ENCODE results near the gene HS6ST3.

The HS6ST3 gene

DNA sequence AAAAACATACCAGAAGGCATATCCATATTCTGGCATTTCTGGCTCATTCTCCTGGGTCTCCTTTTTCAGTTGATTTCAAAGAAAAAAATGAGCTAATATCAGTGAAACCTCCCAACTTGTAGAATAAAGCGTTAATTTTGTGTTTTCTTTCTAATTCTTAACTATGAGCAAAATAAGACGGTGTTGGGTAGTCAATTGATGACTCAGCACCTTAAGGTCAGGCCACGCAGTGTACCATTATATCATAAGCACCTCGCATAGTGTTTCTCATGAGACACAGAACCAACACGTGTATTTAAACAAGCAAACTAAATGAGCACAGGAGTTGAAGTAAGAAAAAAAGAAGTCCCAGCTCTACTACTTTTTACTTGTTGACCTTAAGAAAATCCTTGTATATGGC lies 729.5 kb downstream of the HS6ST3 start:
- TF ChIP-seq, protein P1, sequence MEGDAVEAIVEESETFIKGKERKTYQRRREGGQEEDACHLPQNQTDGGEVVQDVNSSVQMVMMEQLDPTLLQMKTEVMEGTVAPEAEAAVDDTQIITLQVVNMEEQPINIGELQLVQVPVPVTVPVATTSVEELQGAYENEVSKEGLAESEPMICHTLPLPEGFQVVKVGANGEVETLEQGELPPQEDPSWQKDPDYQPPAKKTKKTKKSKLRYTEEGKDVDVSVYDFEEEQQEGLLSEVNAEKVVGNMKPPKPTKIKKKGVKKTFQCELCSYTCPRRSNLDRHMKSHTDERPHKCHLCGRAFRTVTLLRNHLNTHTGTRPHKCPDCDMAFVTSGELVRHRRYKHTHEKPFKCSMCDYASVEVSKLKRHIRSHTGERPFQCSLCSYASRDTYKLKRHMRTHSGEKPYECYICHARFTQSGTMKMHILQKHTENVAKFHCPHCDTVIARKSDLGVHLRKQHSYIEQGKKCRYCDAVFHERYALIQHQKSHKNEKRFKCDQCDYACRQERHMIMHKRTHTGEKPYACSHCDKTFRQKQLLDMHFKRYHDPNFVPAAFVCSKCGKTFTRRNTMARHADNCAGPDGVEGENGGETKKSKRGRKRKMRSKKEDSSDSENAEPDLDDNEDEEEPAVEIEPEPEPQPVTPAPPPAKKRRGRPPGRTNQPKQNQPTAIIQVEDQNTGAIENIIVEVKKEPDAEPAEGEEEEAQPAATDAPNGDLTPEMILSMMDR (IDR thresholded peaks at IDR 0.05; ENCODE audit: control insufficient read depth, insufficient read depth, low read depth, low read length, missing control alignments) = no peak
- no peak overlapping the region for H3K4me3 ChIP-seq (ENCODE audit: control insufficient read depth, low read depth, low read length)
- DNase-seq (ENCODE audit: low read depth) = no peak

DNA sequence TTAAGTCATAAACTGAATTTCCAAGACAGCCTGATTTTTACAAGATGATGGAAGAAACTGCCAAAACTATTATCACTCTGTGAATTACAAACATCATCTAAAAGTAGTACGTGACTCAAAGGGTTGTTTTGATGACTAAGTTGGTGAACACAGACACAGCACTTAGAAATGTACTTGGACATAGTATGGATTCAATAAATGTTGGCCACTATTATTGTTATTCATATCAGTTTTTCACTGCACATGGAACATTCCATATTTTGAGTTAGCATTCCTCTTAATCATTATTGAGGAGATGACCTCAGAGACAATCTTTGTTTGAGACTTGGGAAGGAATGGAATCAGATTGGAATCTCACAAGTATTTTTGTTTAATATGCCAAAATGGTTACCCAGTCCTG lies 731.5 kb downstream of the HS6ST3 start:
- DNase-seq (ENCODE audit: low read depth) = no peak
- H3K4me3 ChIP-seq (ENCODE audit: control insufficient read depth, low read depth, low read length) = no peak overlapping the region
- TF ChIP-seq, protein P1 (IDR thresholded peaks at IDR 0.05; ENCODE audit: control insufficient read depth, insufficient read depth, low read depth, low read length, missing control alignments) = no peak

DNA sequence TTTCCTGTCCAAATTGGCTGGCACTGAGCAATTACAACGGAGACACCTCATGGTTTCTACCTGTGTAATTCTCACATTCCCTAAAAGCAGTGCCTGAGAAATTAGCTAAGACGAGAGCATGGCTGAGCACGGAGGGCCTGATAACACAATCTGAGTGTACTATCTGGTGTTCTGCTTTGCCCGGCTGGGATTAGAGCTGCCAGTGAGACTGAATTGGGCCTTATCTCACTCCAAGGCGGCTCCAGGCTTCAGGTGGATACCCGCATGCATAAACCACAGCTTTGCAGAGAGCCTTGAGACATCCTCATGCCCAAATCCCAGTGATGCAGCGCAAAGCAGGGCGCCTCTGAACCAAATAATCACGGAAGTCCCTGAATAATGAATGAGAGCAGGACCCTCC lies 732.1 kb downstream of the HS6ST3 start:
- TF ChIP-seq, protein P1 (IDR thresholded peaks at IDR 0.05; ENCODE audit: control insufficient read depth, insufficient read depth, low read depth, low read length, missing control alignments) = no peak
- no peak for DNase-seq (ENCODE audit: low read depth)
- no peak overlapping the region for H3K4me3 ChIP-seq (ENCODE audit: control insufficient read depth, low read depth, low read length)

DNA sequence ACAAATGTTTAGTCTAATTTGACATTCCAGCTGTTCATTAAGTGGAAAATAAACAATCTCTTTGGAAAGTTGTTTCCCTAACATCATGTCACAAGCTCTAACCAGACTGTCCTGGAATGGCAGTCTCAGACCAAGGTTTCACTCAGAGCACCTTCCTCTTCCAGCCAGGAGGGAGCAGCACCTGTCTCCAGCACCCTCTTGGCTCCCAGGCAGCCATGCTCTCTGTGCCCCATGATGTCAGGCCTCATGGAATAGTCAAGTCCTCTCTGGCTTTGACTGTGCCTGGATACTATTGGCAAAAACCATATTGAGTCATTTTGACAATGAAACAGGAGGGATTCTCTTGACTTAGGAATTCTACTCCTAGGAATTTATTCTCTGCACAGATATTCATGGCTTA lies 733.0 kb downstream of the HS6ST3 start:
- no peak overlapping the region for H3K4me3 ChIP-seq (ENCODE audit: control insufficient read depth, low read depth, low read length)
- TF ChIP-seq, protein P1 (IDR thresholded peaks at IDR 0.05; ENCODE audit: control insufficient read depth, insufficient read depth, low read depth, low read length, missing control alignments) = no peak
- DNase-seq (ENCODE audit: low read depth) = no peak

DNA sequence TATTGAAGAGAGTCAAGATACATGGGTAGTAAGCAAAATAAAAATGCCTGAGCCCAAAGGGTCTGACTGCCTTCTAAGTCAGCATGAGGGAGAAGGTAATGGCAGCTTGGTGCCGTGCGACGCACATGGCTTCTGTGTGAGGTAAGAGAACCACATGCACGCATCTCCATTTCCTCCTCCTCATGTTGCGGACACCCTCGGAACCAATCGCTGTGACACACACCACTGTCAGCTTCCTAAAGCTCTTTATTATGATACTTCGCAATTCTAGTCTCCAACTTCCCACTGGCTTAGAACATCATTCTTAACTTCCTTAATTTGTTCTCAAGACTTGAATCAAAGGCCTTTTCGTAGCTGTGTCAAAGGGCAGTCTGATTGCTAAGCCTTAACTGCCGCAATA lies 734.2 kb downstream of the HS6ST3 start:
- no peak for DNase-seq (ENCODE audit: low read depth)
- TF ChIP-seq, protein P1 (IDR thresholded peaks at IDR 0.05; ENCODE audit: control insufficient read depth, insufficient read depth, low read depth, low read length, missing control alignments) = no peak
- no peak overlapping the region for H3K4me3 ChIP-seq (ENCODE audit: control insufficient read depth, low read depth, low read length)

DNA sequence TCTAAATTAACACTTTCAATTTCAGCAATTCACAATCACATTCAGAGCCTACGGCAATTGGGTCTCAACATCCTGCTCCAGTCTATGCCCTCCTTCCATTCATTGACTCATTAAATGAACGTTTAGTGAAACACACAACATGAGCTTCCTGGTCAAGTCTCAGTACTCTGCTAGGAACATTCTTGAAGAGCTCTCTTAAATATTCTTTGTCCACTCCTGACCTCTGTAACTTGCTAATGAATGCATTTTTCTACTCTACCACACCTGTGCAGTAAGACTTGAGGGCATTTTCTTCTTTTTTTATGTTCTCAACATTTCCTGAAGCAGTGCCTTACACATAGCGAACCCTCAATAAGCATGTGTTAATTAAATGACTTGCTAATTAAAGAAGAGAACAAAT lies 735.7 kb downstream of the HS6ST3 start:
- DNase-seq (ENCODE audit: low read depth) = no peak
- TF ChIP-seq, protein P1 (IDR thresholded peaks at IDR 0.05; ENCODE audit: control insufficient read depth, insufficient read depth, low read depth, low read length, missing control alignments) = no peak
- H3K4me3 ChIP-seq (ENCODE audit: control insufficient read depth, low read depth, low read length) = no peak overlapping the region

DNA sequence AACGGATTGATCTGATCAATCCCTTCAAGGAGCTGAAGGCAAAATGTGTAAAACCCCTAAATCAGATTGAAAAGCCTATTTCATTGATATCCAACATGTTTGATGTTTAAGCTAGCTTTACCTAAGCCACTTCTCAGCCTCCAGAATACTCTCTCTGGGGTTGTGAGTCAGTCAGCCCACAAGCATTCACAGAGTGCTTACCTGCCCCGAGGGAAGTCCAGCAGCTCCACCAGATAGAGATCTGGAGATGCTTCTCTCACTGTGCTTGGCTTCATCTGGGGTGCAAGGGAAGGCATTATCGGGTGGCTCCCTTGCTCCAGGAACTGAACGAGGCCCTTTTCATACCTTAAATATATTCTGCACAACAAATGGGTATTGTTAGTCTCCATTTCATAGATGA lies 744.7 kb downstream of the HS6ST3 start:
- H3K4me3 ChIP-seq (ENCODE audit: control insufficient read depth, low read depth, low read length) = no peak overlapping the region
- DNase-seq (ENCODE audit: low read depth) = no peak
- TF ChIP-seq, protein P1 (IDR thresholded peaks at IDR 0.05; ENCODE audit: control insufficient read depth, insufficient read depth, low read depth, low read length, missing control alignments) = no peak
